GM12878 (cell line): Measurements from ENCODE around the gene MYO7B.

Experiments
- CREM ChIP-seq: IDR thresholded peaks from 2 replicates; pipeline ENCODE4 v1.6.1; 2014; ENCODE audit warnings: antibody characterized with exemption, low read depth
- HCFC1 ChIP-seq: fragments of 150-350 bp; IDR thresholded peaks from 2 replicates; pipeline ENCODE4 v1.6.1; 2014; ENCODE audit warnings: low read length
- HDAC2 ChIP-seq: fragments of 200-600 bp; sonication (generic); IDR thresholded peaks from 2 replicates; pipeline ENCODE4 v1.6.1; 2017
- MTA3 ChIP-seq: IDR thresholded peaks from 2 replicates; pipeline ENCODE4 v1.6.1; 2012; ENCODE audit warnings: low read length, inconsistent platforms, borderline replicate concordance
- POLR2AphosphoS5 ChIP-seq: IDR thresholded peaks from 2 replicates; pipeline ENCODE4 v1.6.1; 2011; ENCODE audit warnings: mild to moderate bottlenecking, low read length, inconsistent platforms
- RCOR1 ChIP-seq: conservative IDR thresholded peaks from 2 replicates; pipeline ENCODE4 v1.6.1; 2012; ENCODE audit warnings: low read depth, low read length, improper control_type of control experiment
- SRF ChIP-seq, 2 experiments: IDR thresholded peaks; 2 replicates each; pipeline ENCODE4 v1.6.1; 2011; ENCODE audit warnings: low read depth in 2 of 2, low read length in 2 of 2, mild to moderate bottlenecking in 1 of 2, moderate library complexity in 1 of 2
- TCF12 ChIP-seq: IDR thresholded peaks from 2 replicates; pipeline ENCODE4 v1.6.1; 2011; ENCODE audit warnings: low read depth, mild to moderate bottlenecking, low read length
- WRNIP1 ChIP-seq: IDR thresholded peaks from 2 replicates; pipeline ENCODE4 v1.6.1; 2011; ENCODE audit warnings: low read depth, low read length, improper control_type of control experiment, borderline replicate concordance
- ZNF687 ChIP-seq: fragments of 450-650 bp; IDR thresholded peaks from 2 replicates; pipeline ENCODE4 v1.6.1; 2017; ENCODE audit warnings: mild to moderate bottlenecking, moderate library complexity
- TF ChIP-seq, protein P1 (sequence below), 3 experiments: IDR thresholded peaks in 2 of 3; conservative IDR thresholded peaks in 1 of 3; 2 replicates each; pipeline ENCODE4 v1.5.1; 2011; ENCODE audit warnings: low read depth in 3 of 3, low read length in 3 of 3, mild to moderate bottlenecking in 3 of 3, control low read depth in 2 of 3, moderate library complexity in 2 of 3, inconsistent platforms in 1 of 3, mixed read lengths in 1 of 3; ENCODE audit not compliant: control insufficient read depth in 2 of 3, insufficient read depth in 1 of 3; ENCODE audit errors: extremely low read depth in 1 of 3

DNA sequence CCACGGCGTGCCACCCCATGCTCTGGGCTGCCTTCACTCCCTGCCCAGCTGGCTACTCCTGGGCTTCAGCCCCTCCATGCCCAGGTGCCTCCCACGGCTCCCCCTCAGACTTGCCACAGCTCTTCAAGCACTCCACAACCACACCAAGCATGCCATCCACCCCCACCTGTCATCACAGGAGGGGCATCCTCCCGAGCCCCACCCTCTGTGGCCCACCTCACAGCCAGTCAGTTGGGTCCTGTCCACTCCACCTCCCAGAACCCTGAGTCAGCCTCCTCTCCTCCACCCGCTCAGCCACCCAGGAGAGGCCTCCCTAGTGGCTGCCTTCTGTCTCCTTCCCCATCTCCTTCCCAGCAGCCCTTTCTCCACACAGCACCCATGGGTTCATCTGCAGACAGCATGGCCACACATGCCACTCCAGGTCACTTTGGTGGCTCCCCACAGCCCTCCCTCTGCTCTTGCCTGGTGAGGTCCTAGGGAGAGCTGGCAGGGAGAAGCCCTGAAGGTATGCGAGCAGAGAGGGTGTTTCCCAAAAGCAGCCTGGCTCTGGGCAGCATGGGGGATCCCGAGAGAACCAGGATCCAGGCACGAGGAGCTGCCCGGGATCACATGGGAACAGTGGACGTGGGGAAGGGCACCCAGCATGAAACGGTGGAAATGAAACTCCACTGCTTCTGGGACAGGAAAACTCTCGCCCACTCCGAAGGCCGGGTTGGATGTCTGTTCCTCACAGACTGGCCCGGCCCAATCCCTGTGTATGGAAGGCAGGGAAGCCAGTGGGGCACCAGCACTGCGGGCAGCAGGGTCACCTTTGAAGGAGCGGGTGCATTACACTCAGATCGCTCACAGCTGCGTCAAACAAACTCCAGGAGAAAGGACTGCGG lies 137.1 kb downstream of the MYO7B start:
- TF ChIP-seq, protein P1, sequence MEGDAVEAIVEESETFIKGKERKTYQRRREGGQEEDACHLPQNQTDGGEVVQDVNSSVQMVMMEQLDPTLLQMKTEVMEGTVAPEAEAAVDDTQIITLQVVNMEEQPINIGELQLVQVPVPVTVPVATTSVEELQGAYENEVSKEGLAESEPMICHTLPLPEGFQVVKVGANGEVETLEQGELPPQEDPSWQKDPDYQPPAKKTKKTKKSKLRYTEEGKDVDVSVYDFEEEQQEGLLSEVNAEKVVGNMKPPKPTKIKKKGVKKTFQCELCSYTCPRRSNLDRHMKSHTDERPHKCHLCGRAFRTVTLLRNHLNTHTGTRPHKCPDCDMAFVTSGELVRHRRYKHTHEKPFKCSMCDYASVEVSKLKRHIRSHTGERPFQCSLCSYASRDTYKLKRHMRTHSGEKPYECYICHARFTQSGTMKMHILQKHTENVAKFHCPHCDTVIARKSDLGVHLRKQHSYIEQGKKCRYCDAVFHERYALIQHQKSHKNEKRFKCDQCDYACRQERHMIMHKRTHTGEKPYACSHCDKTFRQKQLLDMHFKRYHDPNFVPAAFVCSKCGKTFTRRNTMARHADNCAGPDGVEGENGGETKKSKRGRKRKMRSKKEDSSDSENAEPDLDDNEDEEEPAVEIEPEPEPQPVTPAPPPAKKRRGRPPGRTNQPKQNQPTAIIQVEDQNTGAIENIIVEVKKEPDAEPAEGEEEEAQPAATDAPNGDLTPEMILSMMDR (IDR thresholded peaks at IDR 0.05 in 2 of 3, conservative IDR thresholded peaks at IDR 0.05 in 1 of 3; ENCODE audit: control insufficient read depth in 2 of 3, extremely low read depth in 1 of 3, insufficient read depth in 1 of 3, low read depth in 3 of 3, low read length in 3 of 3) = no peak
- TF ChIP-seq CREM (no peak), HDAC2 (no peak), MTA3 (no peak), RCOR1 (no peak), POLR2AphosphoS5 (no peak), ZNF687 (no peak), SRF (IDR thresholded peaks at IDR 0.05; ENCODE audit: low read depth in 2 of 2, low read length in 2 of 2) (no peak), TCF12 (no peak), HCFC1 (no peak), WRNIP1 (no peak)
